ENCODE data around the gene AGXT2. TPM values are rescaled to one million over a fixed set of nuclear protein-coding genes. Genes with fewer than 3 reads are reported as not detected.

Gene AGXT2
- total and polyA plus RNA-seq, 2 donors (not counting 3 experiments of a cell fraction or from before 2014, with no cell fraction given): not detected

DNA sequence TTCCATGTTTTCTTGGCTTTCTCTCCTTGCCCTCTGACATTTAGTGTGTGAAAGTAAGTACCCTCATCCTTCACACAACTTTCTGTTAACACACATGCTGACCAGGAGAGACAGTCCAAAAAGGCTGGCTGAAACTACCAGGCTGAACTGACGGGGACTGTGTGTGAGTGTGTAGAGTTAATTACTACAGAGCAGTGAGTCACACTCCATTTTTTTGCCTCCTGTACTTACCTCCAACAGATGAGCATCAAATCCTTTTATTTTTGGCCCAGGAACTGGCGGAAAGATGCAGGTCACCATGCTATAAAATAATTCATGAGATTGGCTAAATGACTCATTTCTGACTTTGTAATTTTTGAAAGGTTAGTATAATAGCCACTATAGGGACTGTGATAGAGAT is 20.2 kb upstream of the AGXT2 start:
- DNase-seq (ENCODE audit: low read depth, low spot score) (no peak), FAIRE-seq (no peak)
- Histone ChIP-seq H3K9ac (replicated peaks; ENCODE audit: extremely low read depth, insufficient read depth, low read length) (no peak overlapping the region), H4K20me1 (replicated peaks; ENCODE audit: control insufficient read depth, extremely low read depth, insufficient read depth, low read length) (no peaks in the 10 kb centered on the region), H3K4me3 (replicated peaks in 1 of 3; ENCODE audit: insufficient read depth in 1 of 3, low read depth in 1 of 3, low read length in 3 of 3) (no peak overlapping the region), H3K36me3 (ENCODE audit: control insufficient read depth in 2 of 2, extremely low read depth in 1 of 2, insufficient read depth in 2 of 2, low read length in 2 of 2) (no peaks in the 10 kb centered on the region), H3K4me1 (ENCODE audit: control insufficient read depth, extremely low read depth, insufficient read depth, low read length) (no peaks in the 10 kb centered on the region), H3K9me1 (replicated peaks; ENCODE audit: control insufficient read depth, extremely low read depth, insufficient read depth, low read length) (no peaks in the 10 kb centered on the region), H3K79me2 (ENCODE audit: control insufficient read depth, insufficient read depth, low read length) (no peaks in the 10 kb centered on the region), H3K4me2 (ENCODE audit: insufficient read depth, low read length) (no peak overlapping the region), H3K9me3 (replicated peaks; ENCODE audit: control insufficient read depth, insufficient read depth, low read length) (no peaks in the 10 kb centered on the region), H2AFZ (ENCODE audit: low read depth, low read length) (no peak overlapping the region), H3K27ac (ENCODE audit: insufficient read depth, low read depth, low read length) (no peak overlapping the region), H3K27me3 (ENCODE audit: control insufficient read depth in 2 of 2, insufficient read depth in 2 of 2, low read length in 2 of 2) (no peaks in the 10 kb centered on the region)
- intact Hi-C loops (cut with micrococcal nuclease): no loop called here
- POLR2A ChIA-PET: no interaction called here
- no TSS peak for BruUV-seq (replicated peaks)
- TF ChIP-seq, protein P1, sequence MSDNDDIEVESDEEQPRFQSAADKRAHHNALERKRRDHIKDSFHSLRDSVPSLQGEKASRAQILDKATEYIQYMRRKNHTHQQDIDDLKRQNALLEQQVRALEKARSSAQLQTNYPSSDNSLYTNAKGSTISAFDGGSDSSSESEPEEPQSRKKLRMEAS (IDR thresholded peaks at IDR 0.05; ENCODE audit: insufficient read depth, insufficient read length): no peak
- TF ChIP-seq EZH2 (IDR thresholded peaks at IDR 0.05; ENCODE audit: borderline replicate concordance, low read depth, low read length, severe bottlenecking): no peak
- TF ChIP-seq JUN (IDR thresholded peaks at IDR 0.05; ENCODE audit: borderline replicate concordance, insufficient read depth, insufficient read length, low read depth): no peak
- TF ChIP-seq, protein P2, sequence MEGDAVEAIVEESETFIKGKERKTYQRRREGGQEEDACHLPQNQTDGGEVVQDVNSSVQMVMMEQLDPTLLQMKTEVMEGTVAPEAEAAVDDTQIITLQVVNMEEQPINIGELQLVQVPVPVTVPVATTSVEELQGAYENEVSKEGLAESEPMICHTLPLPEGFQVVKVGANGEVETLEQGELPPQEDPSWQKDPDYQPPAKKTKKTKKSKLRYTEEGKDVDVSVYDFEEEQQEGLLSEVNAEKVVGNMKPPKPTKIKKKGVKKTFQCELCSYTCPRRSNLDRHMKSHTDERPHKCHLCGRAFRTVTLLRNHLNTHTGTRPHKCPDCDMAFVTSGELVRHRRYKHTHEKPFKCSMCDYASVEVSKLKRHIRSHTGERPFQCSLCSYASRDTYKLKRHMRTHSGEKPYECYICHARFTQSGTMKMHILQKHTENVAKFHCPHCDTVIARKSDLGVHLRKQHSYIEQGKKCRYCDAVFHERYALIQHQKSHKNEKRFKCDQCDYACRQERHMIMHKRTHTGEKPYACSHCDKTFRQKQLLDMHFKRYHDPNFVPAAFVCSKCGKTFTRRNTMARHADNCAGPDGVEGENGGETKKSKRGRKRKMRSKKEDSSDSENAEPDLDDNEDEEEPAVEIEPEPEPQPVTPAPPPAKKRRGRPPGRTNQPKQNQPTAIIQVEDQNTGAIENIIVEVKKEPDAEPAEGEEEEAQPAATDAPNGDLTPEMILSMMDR (IDR thresholded peaks at IDR 0.05; ENCODE audit: extremely low read depth in 1 of 2, insufficient read depth in 1 of 2, low read depth in 1 of 2, low read length in 2 of 2): no peak
- no peak for TF ChIP-seq FOS (IDR thresholded peaks at IDR 0.05; ENCODE audit: borderline replicate concordance, insufficient read depth, low read length)
- TF ChIP-seq GATA2 (IDR thresholded peaks at IDR 0.05; ENCODE audit: insufficient read depth, insufficient read length, low read depth, low read length): no peak
- no peak for TF ChIP-seq MYC (IDR thresholded peaks at IDR 0.05; ENCODE audit: low read depth, low read length)
- TF ChIP-seq POLR2A (IDR thresholded peaks at IDR 0.05; ENCODE audit: low read depth, low read length): no peak
- TF ChIP-seq POLR2AphosphoS5 (IDR thresholded peaks at IDR 0.05; ENCODE audit: insufficient read depth, low read depth, low read length): no peak
- dilution Hi-C loops (cut with MboI; ENCODE audit: extremely low pct_ligation_motif_present, low sequenced_read_pairs): no loop called here
- CTCF ChIA-PET: no interaction called here

Data from endothelial cell of umbilical vein (primary cell).